GM12874 (cell line): ENCODE results near the gene ZFHX3.
A peak's percentile ranks its signal among the peaks of the same experiment; 100 is the strongest.

Experiments used
- TF ChIP-seq, protein P1 (sequence below): IDR thresholded peaks from 2 replicates; pipeline ENCODE4 v1.5.1; 2011; ENCODE audit warnings: low read depth, mild to moderate bottlenecking, control low read depth, low read length, moderate library complexity; ENCODE audit not compliant: insufficient read depth

ZFHX3 gene, protein sequence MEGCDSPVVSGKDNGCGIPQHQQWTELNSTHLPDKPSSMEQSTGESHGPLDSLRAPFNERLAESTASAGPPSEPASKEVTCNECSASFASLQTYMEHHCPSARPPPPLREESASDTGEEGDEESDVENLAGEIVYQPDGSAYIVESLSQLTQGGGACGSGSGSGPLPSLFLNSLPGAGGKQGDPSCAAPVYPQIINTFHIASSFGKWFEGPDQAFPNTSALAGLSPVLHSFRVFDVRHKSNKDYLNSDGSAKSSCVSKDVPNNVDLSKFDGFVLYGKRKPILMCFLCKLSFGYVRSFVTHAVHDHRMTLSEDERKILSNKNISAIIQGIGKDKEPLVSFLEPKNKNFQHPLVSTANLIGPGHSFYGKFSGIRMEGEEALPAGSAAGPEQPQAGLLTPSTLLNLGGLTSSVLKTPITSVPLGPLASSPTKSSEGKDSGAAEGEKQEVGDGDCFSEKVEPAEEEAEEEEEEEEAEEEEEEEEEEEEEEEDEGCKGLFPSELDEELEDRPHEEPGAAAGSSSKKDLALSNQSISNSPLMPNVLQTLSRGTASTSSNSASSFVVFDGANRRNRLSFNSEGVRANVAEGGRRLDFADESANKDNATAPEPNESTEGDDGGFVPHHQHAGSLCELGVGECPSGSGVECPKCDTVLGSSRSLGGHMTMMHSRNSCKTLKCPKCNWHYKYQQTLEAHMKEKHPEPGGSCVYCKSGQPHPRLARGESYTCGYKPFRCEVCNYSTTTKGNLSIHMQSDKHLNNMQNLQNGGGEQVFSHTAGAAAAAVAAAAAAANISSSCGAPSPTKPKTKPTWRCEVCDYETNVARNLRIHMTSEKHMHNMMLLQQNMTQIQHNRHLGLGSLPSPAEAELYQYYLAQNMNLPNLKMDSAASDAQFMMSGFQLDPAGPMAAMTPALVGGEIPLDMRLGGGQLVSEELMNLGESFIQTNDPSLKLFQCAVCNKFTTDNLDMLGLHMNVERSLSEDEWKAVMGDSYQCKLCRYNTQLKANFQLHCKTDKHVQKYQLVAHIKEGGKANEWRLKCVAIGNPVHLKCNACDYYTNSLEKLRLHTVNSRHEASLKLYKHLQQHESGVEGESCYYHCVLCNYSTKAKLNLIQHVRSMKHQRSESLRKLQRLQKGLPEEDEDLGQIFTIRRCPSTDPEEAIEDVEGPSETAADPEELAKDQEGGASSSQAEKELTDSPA (N-terminal part only)

DNA sequence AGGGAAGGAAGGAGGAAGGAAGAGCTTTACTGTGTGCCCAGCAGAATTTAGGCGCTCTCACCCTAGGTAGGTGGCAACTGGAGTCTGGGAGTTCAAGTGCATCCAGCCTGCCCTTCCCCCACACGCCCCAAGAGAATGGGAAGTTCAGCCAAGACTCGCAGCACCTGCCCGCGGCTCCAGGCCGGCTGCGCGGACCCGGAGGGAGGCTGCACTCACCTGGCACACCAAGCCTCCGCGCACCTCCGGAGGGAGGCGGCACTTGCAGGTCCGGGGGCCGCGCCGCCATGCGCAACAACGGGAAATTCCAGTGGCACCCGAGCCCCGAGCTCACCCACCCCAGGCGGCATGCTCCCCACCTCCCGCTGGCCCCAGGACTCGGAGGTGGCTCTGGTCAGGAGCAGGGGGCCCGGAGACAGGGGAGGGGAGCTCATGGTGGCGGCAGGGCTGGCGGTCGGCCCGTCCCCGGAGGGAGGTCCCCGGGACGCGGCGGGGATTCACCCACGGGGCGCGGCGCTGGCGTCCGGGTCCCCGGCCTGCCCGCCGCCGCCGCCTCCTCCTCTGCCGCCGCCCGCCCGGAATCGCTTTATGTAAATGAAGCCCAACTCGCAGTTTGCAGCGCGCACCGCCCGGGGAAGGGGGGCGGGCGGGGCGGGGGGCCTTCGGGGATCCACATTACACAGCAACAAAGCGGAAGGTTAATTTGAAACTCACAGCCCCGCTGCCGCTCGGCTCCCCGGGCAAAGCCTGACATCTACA is at the start of gene ZFHX3:
Gene ZFHX3, minus strand, starts transcription at position 593 of the 756 bp plus-strand sequence. CDS start 87,983 bp downstream, outside the sequence.
- TF ChIP-seq, protein P1, sequence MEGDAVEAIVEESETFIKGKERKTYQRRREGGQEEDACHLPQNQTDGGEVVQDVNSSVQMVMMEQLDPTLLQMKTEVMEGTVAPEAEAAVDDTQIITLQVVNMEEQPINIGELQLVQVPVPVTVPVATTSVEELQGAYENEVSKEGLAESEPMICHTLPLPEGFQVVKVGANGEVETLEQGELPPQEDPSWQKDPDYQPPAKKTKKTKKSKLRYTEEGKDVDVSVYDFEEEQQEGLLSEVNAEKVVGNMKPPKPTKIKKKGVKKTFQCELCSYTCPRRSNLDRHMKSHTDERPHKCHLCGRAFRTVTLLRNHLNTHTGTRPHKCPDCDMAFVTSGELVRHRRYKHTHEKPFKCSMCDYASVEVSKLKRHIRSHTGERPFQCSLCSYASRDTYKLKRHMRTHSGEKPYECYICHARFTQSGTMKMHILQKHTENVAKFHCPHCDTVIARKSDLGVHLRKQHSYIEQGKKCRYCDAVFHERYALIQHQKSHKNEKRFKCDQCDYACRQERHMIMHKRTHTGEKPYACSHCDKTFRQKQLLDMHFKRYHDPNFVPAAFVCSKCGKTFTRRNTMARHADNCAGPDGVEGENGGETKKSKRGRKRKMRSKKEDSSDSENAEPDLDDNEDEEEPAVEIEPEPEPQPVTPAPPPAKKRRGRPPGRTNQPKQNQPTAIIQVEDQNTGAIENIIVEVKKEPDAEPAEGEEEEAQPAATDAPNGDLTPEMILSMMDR, result peak; percentile 18; the same call in 1 of the 2 replicates

DNA sequence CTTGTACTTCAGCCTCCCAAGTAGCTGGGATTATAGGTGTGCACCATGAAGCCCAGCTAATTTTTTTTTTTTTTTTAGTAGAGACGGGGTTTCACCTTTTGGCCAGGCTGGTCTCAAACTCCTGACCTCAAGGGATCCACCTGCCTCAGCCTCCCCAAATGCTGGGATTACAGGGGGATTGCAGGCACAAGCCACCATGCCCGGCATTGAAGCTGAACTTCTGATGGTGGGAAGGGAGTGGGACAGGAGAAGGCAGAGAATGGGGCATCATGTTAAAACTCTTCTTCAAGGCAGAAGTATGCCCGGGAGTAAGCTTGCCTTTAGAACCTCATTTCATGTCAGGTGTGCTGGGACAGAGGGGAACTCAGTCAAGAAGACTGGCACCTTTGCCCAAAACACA is 48.6 kb upstream of the ZFHX3 start:
- TF ChIP-seq, protein P1, result no peak

DNA sequence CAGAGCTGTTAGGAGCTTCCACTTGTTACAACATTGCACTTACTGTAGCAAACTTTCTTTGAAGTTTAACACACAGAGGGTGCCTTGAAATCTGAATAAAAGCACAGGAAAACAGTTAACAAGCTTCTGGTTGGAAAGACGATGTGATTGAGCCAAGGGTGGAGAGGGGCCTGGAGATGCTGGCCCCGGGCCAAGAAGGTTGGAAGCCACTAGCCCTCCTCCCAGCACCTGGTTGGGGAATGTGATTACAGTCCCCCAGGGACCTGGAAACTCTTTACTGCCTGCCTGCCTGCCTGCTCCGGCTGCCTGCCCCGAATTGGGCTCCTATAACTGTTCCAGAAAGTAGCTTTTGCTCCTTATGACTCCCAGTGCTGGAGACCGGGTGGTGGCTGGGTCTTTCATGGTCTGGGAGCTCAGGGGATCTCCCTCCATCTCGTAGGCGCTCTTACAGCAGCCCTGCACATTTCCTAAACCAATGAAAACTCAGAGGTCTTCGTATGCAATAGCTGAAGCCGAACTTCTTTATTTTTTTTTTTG is 48.0 kb upstream of the ZFHX3 start:
- TF ChIP-seq, protein P1, result no peak

DNA sequence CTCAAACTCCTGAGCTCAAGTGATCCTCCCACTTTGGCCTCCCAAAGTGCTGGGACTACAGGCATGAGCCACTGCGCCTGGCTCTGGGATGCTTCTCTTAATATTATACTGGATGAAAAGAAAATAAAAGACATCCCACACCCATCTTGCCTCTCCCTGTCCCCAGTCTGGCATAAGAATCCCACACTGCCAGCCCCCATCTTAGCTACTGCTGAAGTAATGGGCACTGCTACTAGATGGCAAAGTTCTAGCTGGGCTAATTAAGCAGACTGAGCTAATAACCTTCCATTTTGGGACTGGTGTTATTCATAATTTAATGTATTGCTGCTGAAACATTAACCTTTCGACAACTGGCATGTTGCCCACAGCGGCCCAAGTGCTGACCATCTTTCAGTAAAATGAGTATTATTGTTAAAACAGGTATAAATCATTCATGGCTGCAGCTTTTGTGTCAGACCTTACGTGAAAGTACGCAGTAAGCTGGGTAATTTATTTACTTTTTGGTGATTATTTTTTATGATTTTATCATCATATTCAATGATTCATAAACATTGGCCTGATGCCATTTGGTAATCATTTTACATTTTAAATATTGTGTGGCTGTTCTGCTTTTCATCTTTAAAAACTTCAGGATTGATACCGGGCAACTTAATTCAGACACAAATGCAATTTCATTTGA is 47.4 kb upstream of the ZFHX3 start:
- TF ChIP-seq, protein P1, result no peak

DNA sequence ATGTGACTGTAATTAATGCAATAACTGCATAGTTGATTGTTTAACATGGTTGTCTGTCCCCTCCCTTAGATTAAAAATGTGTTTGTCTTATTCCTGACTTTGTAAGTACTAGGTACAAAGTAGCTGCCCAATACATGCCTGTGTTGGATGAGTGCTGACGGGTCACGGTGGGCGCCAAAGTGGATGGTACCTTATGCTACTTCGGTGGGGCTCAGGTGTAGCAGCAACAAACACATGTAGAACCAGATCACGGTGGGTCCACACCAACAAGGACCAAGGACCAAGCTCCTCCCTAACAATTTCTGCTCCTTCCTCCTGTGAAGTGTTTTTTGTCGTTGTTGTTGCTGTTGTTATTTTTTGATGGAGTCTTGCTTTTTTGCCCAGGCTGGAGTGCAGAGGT is 46.4 kb upstream of the ZFHX3 start:
- TF ChIP-seq, protein P1, result no peak
